D721Med (cell line): ENCODE results near the gene SOWAHB.
A peak's percentile ranks its signal among the peaks of the same experiment; 100 is the strongest.

Experiments
- DNase-seq: peaks from one replicate; pipeline ENCODE4 v3.0.0; 2011; ENCODE audit warnings: low spot score; ENCODE audit not compliant: insufficient read length
- FAIRE-seq: peaks from 2 replicates; lab custom pipeline; 2011; peaks lifted over from hg19 to GRCh38; lab: Jason Lieb, UNC
- TF ChIP-seq, protein P1 (sequence below): IDR thresholded peaks from 2 replicates; pipeline ENCODE4 v1.5.1; 2012; ENCODE audit warnings: mild to moderate bottlenecking, control low read depth; ENCODE audit not compliant: insufficient read depth; ENCODE audit errors: missing control alignments

SOWAHB gene

DNA sequence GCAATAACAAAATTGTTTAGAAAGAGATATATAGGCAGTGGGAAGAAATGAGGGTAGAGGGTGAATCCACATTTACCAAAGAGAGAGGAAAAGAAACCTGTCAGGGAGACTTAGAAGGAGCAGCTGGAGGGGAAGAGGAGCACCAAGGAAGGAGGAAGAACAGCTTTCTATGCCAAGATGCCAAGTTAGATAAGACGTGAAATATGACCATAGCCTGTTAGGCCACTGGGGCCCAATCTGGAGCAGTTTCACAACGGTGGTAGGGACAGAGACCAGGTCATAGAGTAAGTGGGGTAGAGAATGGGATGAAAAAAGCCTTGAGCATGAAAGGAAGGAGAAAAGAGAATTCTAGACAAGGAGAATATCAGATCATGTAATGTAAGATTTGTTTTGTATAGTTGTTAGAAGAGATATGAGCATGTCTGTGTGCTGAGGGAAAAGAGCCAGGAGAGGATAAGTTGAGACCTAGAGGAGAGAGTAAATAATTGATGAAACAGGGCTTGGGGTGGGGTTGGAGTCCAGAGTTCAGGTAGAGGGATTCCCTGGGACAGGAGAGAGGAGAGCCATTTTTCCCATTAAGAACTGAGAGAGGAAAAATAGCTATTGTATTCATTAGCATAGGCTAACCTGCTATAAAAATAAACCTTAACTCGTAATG is 4.4 kb upstream of the SOWAHB start:
- DNase-seq (no peak), FAIRE-seq (no peak)
- TF ChIP-seq, protein P1, sequence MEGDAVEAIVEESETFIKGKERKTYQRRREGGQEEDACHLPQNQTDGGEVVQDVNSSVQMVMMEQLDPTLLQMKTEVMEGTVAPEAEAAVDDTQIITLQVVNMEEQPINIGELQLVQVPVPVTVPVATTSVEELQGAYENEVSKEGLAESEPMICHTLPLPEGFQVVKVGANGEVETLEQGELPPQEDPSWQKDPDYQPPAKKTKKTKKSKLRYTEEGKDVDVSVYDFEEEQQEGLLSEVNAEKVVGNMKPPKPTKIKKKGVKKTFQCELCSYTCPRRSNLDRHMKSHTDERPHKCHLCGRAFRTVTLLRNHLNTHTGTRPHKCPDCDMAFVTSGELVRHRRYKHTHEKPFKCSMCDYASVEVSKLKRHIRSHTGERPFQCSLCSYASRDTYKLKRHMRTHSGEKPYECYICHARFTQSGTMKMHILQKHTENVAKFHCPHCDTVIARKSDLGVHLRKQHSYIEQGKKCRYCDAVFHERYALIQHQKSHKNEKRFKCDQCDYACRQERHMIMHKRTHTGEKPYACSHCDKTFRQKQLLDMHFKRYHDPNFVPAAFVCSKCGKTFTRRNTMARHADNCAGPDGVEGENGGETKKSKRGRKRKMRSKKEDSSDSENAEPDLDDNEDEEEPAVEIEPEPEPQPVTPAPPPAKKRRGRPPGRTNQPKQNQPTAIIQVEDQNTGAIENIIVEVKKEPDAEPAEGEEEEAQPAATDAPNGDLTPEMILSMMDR: no peak

DNA sequence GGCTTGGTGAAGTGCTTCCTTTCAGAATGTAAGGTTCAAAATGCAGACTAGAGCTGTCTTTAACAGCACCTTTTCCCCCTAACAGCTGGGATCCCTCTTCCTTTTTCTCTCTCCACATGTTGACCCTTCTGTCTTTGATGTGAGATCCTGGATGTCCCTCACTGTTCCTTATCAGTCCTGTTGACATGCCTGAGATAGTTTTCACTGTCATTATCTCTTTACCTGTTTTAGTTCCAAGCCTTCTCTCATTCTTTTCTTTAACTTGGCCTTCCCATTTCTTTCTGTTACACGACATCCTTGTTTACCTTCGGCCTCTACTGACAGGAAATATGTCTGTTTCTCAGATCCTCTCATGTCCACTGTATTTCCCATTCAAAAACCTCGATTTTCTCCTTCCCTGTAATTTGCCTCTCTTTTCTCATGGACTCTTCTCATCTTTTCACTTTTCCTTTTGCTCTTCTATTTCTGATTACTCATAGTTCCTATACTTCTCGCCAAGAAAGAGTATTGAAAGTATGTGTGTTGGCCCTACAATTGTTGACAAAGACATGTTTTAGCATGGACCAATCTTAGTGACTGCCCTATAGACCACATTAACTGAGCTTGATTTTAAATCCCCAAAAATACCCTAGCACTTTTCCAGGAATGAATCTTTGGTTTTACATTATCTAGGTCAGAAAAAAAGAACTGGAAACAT is 1.2 kb upstream of the SOWAHB start:
- DNase-seq (no peak), FAIRE-seq (no peak)
- TF ChIP-seq, protein P1: no peak

DNA sequence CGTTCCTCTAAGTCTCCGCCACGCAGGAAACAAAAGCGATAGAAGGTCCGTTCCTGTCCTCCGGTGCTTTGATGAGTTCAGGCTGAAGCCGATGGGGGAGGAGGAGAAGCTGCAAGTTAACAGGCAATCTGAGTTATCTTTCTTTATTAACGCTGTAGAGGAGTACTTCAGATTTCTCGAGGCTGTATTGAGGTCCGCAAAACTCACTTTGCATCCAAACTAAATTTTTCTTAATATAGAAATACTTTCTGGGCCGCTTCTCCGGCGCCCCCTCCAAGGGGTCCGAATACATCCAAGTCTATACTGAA is 395 bp upstream of the SOWAHB start:
- TF ChIP-seq, protein P1: no peak
- no peak for FAIRE-seq

DNA sequence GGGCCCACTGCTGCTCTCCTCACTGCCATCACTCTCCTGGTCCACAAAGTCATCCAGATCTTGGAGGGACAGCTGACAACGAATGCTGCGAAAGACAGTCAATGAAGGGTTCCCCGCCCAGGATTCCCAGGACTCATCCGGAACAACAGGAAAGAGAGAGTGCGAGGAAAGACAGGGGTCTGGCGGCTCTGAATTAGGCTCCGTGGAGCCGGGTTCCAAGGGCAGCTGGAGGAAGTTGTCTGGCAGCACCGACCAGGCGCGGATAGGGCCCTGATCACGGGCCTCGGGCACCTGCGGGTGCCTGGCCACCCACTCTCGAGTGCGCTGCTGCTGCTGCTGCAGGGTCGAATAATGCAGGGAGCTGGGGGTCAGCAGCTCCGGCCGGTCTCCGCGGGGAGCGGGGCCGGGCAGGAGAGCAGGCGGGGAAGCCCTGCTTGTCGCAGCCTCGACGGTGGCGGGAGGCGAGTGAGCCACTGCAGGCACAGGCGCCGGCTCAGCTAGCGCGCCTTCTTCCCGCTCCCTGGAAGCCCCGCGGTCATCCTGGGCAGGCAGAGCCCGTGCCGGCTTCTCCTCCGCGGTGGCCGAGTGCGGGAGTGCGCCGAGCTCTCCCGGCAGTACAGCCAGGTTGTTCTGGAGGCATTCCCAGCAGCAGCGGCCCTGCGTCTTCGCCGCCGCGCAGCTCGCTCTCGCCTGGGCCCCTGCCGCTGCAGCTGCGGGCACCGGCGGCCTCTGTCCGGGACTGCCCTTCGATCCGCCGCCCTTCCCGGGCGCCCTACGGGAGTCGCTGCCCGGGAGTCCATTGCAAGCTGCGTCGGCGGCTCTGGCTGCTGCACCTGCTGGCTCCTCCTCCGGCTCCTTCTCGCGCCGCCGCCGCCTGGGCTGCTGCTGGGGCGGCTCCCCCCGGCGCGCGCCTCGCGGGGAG is 1.1 kb downstream of the SOWAHB start:
- DNase-seq (peak; percentile 40), FAIRE-seq (no peak)
- TF ChIP-seq, protein P1: no peak

More for the DNA sequence above, 395 bp upstream of the SOWAHB start:
- no peak for DNase-seq

DNA sequence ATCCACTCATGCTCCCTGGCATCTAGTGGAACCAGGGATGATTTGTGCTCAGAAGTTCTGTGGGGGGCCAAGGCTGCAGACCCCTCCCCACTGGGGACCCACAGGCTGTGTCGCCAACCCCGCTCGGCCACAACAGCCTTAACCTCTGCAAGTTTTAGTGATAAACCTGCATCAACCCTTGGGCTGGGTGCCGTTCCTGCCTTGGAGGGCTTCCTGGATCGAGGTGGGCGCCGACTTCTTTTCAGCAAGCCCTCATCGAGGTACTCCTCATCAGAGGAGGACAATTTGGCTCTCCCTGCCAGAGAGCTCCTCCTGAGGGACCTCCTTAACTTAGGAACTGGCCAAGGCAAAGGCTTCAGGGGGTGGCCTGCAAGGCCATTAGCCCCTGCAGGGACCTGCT is 1.9 kb downstream of the SOWAHB start:
- TF ChIP-seq, protein P1: no peak
- no peak for FAIRE-seq
- DNase-seq: no peak

DNA sequence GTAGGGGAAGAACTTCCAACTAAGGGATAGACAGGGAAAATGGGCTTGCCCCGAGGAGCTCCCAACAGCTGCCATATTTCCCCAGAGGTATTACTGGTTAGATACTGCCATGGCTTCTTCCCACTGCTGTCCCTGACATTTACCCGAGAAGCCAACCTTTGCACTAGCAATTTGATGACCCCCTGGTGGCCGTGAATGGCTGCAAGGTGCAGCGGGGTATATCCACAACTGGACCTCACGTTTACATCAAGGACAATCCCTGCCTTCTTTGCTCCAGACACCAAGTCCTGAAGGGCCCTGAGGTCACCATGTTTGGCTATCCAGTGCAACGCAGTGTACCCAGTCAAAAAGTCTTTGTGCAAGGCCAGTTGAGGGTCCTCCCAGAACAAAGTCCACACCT is 2.3 kb downstream of the SOWAHB start:
- no peak for DNase-seq
- TF ChIP-seq, protein P1: no peak
- no peak for FAIRE-seq
